Measurements from ENCODE around the gene ATN1. TPM values are rescaled to one million over a fixed set of nuclear protein-coding genes. Genes with fewer than 3 reads are reported as not detected.

The ATN1 gene
- total and polyA plus RNA-seq, 10 donors: 10.1 to 112 (median 73.1) TPM

DNA sequence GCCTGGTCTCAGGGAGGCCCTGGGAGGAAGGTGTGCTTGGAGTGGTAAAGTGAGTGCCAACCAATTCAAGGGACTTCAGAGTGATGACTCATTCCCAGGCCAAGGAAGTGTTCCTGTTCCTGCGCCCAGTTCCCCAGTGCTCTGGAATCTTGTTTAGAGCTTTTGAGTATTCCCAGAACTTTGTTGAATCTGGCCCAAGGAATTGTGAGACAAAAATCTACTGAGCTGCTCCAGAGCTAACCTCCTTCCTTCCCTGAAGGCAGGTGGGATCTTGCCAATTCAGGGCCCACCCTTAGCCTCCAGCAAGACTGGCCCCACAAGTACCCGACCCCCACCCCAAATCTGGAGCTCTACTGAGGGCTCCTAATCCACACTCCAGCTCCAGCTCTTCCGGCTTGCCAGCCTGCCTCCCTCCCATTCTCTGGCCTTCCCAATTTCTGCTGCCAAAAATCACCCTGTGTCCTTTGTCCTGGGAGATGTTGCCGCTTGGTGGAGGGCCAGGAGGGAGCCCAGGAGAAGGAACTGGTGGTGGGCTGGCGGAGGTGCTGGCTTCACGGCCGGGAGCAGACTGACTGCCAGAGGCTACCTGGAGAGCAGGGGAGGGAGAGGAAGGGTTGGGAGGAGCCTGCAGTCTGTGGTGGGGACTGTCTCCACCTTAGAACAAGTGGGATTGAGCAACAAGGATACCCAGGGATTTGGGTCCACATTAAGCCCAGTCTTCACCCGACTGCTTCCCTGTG is 2.0 kb upstream of the ATN1 start:
- Histone ChIP-seq H3K36me3 (peaks cover 0 to 7% (median 0%) of the 10 kb centered on the region in 6 donors), H3K27ac (peak overlapping the region; percentile 77 to 96 (median 90)), H3K27me3 (replicated peaks in 1 of 7) (peaks cover 0 to 18% (median 0%) of the 10 kb centered on the region in 7 donors), H3K4me1 (peaks cover 20 to 88% (median 79%) of the 10 kb centered on the region in 6 donors), H3K9me3 (no peaks in the 10 kb centered on the region), H3K4me3 (peak overlapping the region in 5 of 8 donors; percentile 5 to 85 (median 61))
- TF ChIP-seq POLR2A (IDR thresholded peaks at IDR 0.05) (no peak), POLR2AphosphoS5 (IDR thresholded peaks at IDR 0.05) (peak; percentile 23 to 51 (median 49))
- TF ChIP-seq, protein P1, sequence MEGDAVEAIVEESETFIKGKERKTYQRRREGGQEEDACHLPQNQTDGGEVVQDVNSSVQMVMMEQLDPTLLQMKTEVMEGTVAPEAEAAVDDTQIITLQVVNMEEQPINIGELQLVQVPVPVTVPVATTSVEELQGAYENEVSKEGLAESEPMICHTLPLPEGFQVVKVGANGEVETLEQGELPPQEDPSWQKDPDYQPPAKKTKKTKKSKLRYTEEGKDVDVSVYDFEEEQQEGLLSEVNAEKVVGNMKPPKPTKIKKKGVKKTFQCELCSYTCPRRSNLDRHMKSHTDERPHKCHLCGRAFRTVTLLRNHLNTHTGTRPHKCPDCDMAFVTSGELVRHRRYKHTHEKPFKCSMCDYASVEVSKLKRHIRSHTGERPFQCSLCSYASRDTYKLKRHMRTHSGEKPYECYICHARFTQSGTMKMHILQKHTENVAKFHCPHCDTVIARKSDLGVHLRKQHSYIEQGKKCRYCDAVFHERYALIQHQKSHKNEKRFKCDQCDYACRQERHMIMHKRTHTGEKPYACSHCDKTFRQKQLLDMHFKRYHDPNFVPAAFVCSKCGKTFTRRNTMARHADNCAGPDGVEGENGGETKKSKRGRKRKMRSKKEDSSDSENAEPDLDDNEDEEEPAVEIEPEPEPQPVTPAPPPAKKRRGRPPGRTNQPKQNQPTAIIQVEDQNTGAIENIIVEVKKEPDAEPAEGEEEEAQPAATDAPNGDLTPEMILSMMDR (IDR thresholded peaks at IDR 0.05 in 8 of 11, conservative IDR thresholded peaks at IDR 0.05 in 3 of 11): peak in 1 of 11 experiments; percentile 7
- peak; percentile 74 for DNase-seq
- intact Hi-C loops (cut with DNase I; ENCODE audit: low total_unique reads): no loop called here
- 50 to 67% (median 60%) methylated on average over 8 of the region's 8 CpGs for WGBS, 5 donors

DNA sequence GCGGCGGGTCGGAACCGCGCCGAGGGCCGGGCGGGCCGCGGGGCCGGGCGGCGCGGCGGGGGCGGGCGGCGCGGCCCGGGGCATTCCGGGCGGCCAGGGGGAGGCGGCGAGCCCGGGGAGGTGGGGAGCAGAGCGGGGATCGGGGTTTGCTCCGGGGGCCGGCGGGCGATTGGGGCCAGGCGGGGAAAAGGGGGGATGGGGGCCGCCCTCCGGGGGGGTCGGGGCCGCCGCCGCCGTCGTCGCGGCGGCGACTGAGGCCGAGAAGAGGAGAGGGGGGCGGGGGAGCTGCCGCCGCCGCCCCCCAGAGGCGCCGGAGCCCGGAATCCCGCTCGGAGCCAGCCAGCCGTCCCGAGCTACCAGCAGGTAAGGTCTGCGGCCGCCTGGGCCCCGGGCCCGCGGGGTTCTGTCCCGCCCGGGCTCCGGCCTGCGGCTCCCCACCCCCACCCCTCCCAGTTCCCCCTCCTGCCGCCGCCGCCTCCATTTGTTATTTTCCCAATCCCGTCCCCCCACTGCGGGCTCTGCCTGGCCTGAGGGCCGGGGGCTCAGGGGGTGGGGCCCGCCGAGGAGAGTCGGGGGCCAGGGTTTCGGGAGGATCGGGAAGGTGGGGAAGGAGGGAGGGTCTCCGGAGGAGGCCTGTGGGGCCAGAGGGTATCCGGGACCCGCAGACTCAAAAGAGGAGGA is 403 bp downstream of the ATN1 start:
- TF ChIP-seq POLR2AphosphoS5 (IDR thresholded peaks at IDR 0.05) (peak in 1 of 3 donors; percentile 6), POLR2A (IDR thresholded peaks at IDR 0.05) (no peak)
- TF ChIP-seq, protein P1 (IDR thresholded peaks at IDR 0.05 in 8 of 11, conservative IDR thresholded peaks at IDR 0.05 in 3 of 11): no peak
- Histone ChIP-seq H3K9me3 (no peaks in the 10 kb centered on the region), H3K4me3 (peak overlapping the region; percentile 47 to 85 (median 58)), H3K36me3 (peaks cover 0 to 5% (median 0%) of the 10 kb centered on the region in 6 donors), H3K27ac (peak overlapping the region; percentile 74 to 96 (median 90)), H3K27me3 (replicated peaks in 1 of 7) (peaks cover 0 to 18% (median 0%) of the 10 kb centered on the region in 7 donors), H3K4me1 (peaks cover 25 to 94% (median 75%) of the 10 kb centered on the region in 6 donors)
- DNase-seq: peak; percentile 84
- 0 to 1% (median 1%) methylated on average over 23 to 78 of the region's 79 CpGs for WGBS, 5 donors
- intact Hi-C loops (cut with DNase I; ENCODE audit: low total_unique reads): no loop called here

DNA sequence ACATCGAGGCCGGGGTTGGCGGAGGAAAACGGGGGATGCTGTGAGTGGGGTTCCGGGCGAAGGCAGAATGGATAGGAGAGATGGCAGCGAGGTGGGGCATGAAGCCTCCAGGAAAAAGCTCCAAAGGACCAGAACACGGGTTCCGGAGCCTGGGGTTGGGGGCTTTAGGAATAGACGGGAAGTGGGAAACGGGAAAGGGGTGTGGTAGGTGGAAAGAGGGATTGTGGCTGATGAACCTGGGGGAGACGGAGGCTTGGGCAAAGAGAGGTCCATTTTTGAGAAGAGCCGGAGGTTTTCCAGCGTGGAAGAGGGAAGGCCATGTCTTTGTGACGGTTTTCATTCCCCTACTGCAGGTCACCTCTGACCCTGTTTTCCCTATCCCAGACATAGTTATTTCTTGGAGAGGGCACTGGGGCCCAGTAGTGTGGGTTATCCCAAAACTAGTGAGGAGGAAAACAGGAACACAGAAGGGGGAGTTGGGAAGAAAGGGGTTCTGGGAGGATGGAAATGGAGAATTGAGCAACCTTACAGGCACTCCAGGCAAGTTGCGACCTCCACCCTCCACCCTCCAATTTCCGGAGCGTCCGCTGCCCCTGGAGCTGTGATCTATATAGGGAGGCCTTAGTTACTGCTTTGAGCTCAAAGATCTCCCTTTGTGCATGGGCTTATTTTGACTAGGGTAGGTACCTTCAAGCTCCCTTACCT is 1.1 kb downstream of the ATN1 start:
- DNase-seq: peak; percentile 67
- peak overlapping the region; percentile 47 to 85 (median 58) for H3K4me3 ChIP-seq
- peaks cover 0 to 12% (median 4%) of the 10 kb centered on the region in 6 donors for H3K36me3 ChIP-seq
- peak overlapping the region; percentile 74 to 96 (median 90) for H3K27ac ChIP-seq
- intact Hi-C loops (cut with DNase I; ENCODE audit: low total_unique reads): no loop called here
- H3K27me3 ChIP-seq (replicated peaks in 1 of 7): peaks cover 0 to 18% (median 0%) of the 10 kb centered on the region in 7 donors
- 23 to 31% (median 26%) methylated on average over 19 of the region's 19 CpGs for WGBS, 5 donors
- TF ChIP-seq, protein P1 (IDR thresholded peaks at IDR 0.05 in 8 of 11, conservative IDR thresholded peaks at IDR 0.05 in 3 of 11): no peak
- no peak for TF ChIP-seq POLR2AphosphoS5 (IDR thresholded peaks at IDR 0.05)
- TF ChIP-seq POLR2A (IDR thresholded peaks at IDR 0.05): no peak
- peaks cover 31 to 94% (median 75%) of the 10 kb centered on the region in 6 donors for H3K4me1 ChIP-seq
- H3K9me3 ChIP-seq: no peaks in the 10 kb centered on the region

Measured in spleen (tissue), 11 donors.